T-helper 1 cell (primary cell): ENCODE results near the gene PRRT3.
"Not testable (repeated sequence)": the region's sequence is repeated elsewhere in the genome, so short reads cannot be mapped to it uniquely, and the experiment has no call there.

Experiments
- DNase-seq, 5 donors: peaks; one replicate each; pipeline ENCODE4 v3.0.0-alpha.2; 2012 to 2020

PRRT3 gene

DNA sequence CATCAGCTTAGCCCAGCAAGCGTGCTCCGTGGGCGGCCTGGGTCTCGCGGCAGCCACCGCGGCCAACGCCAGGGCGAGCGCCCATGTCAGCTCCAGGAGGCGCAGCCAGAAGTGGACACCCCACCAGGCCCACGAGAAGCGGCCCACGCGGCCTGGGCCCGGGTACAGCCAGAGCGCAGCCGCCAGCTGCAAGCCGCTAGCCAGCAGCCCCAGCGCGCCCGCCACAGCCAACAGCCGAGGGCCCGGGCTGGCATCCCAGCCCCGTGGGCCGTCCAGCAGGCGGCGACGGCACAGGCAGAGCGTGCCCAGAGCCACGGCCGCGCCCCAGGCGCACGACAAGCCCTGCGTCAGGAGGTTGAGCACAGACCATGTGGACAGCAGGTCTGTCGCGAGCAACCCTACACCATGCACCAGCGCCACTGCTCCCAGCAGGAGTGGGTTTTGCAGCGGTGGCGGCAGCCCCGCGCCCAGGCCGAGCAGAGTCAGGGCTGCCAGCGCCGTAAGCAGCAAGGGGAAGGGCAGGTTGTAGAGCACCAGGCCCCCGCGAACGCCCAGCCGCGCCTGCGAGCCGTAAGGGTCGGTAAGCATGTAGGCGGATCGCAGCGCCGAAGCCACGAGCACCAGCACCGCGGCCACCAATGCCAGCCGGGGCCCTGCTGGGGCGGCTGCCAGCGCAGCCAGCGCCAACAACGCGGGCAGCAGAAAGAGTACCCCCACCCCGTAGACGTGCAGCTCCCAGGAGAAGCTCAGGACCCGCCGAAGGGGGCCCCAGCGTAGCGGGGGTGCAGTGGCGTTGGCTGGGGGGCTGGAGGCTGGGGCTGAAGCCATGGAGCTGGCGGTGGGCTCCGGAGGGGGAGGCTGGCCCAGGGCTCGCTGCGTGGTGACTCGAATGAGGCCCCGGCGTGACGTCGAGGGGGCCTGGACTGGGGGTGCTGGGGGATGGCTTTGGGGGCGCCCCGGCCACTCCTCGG is 4.9 kb downstream of the PRRT3 start:
- no peak for DNase-seq

DNA sequence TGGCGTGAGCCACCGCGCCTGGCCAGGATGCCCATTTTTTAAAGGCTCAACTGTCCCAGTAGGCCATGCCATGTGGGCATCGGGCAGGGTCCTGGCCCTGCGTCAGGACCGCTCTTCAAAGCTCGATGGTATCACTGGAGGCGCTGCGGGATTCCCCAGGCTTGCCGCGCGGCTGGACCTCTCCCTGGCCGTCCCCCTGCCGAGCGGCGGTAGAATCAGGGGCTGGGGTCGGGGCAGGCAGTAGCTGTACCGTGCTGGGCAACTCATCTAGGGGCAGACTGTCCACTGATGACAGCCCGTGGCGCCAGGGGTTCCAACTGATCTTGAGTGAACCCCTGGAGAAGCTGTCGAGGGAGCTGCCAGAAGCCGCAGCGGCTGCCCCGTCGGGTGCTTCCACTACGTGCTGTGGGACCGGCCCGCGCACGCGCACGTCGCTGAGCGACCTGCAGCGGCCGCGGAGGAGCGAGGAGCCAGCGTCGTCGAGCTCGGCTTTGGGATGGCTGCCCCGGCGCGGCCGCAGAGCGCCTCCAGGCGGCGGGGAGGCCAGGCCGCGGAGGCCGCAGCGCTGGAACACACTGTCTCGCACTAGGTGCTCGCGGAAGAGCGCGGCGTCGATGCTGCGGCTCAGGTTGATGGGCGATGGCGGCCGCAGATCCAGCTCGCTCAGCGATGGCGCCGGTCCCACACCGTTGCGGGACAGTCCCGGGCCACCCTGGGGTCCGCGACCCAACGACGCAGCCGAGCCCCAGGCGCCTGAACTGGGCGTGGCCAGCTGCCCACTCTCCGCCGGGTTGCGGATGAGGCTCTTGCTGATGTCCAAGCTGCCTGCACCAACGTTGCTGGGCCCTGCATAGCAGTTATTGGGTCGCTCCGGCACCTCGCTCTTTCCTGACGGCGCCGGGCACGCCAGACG is 5.8 kb downstream of the PRRT3 start:
- peak; percentile 67 to 86 (median 74) for DNase-seq

DNA sequence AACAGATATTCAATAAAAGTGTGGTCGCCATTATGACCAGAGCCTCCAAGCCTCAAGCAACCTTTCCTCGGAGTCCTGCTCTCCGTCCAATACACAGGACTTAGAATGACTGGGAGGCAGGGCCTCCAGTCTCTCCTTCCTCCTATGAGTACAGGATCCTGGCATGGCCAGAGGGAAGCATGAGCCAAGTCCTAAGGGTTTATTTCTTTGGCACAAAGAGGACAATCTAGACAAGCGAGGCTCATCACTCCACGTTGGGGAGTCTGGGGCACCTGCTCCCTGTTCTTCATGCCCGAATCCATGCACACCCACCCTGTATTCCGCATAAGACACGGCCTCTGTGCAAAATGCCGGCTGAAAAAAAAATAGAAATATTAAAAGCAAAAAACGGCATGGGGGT is 6.8 kb downstream of the PRRT3 start:
- DNase-seq = no peak

DNA sequence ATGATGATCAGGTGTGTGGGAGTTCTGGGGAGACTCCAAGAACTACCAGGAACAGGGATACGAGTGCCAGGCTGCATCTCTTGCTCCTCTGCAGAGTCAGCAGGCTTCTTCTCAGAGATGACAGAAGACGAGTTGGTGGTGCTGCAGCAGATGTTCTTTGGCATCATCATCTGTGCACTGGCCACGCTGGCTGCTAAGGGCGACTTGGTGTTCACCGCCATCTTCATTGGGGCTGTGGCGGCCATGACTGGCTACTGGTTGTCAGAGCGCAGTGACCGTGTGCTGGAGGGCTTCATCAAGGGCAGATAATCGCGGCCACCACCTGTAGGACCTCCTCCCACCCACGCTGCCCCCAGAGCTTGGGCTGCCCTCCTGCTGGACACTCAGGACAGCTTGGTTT is 7.9 kb downstream of the PRRT3 start:
- no peak for DNase-seq

DNA sequence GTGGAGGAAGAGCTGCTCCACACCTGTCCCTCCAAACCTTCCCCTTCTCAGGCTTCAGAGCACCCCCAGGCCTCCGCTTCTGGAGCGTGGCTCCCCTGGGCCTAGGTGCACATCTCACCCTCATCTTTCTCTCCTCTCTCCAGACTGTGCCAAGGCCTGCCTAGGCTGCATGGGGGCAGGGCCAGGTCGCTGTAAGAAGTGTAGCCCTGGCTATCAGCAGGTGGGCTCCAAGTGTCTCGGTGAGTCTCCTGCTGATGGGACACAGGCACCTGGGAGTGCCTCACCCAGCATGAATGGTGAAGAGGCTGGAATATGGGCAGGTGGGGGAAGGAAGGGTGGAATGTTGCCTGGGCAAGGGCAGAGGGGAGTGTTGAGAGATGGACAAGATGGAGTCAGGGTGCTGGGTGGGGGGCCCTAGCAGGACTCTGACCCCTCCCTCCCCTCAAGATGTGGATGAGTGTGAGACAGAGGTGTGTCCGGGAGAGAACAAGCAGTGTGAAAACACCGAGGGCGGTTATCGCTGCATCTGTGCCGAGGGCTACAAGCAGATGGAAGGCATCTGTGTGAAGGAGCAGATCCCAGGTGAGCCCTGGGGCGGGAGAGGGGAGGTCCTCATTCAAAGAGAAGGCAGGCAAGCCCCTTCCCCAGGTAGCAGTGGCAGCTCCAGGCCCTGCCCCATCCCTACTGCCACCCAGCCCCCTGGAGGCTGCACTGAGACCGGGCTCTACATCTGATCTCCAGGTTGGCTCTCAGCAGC is 9.1 kb downstream of the PRRT3 start:
- DNase-seq = no peak

DNA sequence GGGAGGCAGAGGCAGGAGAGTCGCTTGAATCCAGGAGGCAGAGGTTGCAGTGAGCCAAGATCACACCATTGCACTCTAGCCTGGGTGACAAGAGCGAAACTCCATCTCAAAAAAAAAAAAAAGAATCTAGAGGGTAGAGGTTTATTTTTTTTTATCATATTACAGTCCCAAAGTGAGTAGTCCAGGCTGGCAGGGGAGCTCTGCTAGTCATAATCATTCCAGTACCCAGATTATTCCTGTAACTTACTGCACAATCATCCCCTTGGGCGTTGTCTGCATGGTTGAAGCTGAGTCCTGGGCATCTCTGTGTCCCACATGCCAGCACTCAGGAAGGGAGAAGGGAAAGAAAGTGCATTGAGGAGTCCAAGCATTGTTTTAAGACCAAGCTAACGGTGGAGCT is 10.0 kb downstream of the PRRT3 start:
- DNase-seq = no peak

DNA sequence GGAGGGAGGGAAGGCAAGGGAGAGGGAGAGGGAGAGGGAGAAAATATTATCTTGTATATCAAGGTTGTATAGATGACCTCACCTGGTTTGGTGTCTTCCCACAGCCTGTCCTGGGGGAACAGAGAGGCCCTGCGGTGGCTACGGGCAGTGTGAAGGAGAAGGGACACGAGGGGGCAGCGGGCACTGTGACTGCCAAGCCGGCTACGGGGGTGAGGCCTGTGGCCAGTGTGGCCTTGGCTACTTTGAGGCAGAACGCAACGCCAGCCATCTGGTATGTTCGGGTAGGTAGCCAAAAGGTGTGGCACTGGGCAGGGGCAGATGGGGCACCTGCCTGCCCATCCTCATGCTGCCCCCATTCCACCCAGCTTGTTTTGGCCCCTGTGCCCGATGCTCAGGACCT is 11.5 kb downstream of the PRRT3 start:
- DNase-seq = no peak

DNA sequence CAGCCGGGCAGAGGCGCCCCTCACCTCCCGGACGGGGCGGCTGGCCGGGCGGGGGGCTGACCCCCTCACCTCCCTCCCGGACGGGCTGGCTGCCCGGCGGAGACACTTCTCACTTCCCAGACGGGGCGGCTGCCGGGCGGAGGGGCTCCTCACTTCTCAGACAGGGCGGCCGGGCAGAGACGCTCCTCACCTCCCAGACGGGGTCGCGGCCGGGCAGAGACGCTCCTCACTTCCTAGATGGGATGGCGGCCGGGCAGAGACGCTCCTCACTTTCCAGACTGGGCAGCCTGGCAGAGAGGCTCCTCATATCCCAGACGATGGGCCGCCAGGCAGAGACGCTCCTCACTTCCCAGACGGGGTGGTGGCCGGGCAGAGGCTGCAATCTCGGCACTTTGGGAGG is 12.3 kb downstream of the PRRT3 start:
- not testable (repeated sequence) for DNase-seq

DNA sequence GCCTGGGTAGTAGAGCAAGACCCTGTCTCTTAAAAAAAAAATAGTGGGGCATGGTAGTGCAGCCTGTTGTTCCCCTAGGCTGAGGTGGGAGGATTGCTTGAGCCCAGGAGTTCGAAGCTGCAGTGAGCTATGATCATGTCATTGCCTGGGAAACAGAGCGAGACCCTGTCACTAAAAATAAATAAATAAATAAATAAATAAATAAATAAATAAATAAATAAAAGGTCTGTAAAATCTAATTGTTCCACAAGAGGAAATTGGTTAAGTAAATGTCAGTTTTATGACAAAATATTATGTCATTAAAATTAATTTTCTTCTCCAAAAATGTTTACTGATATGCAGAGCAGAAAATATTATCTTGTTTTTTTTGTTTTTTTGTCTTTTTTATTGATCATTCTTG is 13.2 kb downstream of the PRRT3 start:
- DNase-seq = no peak

DNA sequence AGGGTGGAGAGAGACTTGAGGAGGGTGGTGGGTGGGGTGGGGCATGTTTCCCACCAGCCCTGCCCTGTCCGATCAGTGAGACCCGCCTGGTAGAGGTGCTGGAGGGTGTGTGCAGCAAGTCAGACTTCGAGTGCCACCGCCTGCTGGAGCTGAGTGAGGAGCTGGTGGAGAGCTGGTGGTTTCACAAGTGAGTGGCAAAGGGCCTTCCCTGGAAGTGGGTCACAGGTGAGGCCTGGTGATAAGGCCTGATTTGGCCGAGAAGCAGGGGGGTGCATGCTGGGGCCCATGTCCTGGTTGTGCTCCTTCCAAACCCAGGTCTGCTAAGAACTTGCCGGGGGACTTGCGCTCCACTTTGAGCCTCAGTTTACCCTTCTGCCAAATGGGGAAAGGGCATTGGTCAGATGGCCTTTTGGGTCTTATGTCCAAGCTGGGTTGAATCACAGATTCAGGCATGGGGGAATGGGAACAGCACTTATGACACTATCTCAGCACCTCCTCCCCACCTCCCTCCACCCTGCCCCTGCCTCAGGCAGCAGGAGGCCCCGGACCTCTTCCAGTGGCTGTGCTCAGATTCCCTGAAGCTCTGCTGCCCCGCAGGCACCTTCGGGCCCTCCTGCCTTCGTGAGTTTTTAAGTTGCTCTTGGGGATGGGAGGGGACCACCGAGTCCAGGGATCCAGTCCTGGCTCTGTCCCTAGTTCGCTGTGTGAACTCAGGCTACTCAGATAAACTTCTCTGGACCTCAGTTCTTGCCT is 14.5 kb downstream of the PRRT3 start:
- DNase-seq = no peak

DNA sequence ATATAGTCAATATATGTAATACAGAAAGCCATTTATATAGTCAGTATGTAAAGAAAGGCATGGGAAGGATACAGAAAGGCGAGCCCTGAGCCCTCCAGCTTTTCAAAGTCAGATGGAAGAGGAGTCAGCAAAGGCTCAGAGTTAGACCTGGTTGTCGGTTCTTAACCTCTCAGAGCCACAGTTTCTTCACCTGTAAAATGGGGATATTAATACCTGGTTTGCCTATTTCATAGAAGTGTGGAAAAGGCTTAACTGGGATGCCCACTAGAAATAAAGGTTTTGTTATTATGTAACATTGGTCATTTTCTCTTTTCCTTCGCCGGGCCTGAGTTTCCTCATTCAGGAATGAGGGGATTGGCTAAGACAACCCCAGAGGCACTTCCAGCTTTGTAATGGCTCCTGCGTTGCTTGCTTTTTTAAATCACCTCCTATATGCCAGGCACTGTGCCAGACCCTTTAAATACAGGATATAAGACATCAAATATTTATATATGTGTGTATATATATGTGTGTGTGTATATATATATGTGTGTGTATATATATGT is 16.2 kb downstream of the PRRT3 start:
- no peak for DNase-seq

DNA sequence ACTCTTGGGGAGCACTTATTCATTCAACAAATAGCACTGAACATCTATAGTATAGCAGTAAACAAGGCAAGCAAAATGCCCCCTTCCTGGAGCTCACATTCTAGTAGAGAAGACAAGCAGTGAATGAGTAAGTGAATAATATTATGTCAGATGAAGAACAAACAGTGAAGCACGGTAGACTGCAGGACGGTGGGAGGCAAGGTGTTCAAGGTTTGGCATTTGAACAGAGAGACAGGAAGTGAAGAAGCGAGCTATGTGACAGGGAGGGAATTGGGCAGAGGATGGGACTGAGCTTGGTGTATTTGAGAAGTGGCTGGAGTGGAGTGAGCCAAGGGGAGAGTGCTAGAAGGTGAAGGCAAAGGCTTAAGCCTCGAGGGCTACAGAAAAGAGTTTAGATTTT is 17.2 kb downstream of the PRRT3 start:
- no peak for DNase-seq

DNA sequence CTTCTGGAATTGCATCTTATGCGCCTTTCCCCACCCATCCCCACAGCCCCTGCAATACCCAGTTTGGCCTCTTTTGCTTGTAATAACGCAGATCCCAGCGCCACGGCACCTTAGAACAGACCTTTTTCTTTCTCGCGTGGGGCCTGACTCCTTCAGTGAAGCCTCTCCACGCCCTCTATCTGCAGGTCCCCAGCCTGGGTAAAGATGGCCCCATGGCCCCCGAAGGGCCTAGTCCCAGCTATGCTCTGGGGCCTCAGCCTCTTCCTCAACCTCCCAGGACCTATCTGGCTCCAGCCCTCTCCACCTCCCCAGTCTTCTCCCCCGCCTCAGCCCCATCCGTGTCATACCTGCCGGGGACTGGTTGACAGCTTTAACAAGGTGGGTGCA is 18.0 kb downstream of the PRRT3 start:
- peak in 1 of 5 donors; percentile 16 for DNase-seq

DNA sequence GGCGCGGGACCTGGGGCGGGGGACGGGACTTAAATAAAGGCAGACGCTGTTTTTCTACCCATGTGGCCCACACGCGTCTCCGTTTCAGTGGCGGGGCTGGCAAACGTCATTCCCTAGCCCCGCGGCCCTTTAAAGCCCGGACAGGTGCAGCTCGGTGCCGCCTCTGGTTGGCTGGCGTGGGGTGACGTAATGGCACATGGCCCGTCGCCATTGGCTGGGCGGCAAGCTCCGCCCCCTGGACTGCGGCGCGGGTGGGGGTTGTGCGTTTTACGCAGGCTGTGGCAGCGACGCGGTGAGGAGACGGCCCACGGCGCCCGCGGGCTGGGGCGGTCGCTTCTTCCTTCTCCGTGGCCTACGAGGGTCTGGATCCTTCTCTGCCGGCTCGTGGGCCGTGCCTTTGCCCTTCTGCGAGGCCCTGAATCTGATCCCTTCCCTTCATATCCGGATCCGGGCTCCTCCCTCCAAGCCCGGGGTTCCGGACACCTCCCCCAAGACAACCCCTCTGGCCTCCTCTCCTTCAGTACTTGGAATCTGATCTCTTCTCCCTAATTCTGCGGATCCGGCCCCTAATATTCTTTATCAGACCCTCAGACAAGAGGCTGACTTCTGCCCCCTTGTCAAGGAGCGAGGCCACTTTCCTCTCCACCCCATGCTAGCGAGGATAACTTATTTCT is 18.5 kb downstream of the PRRT3 start, which contains the start of gene CRELD1:
Gene CRELD1, plus strand, starts transcription at position 274 of the 674 bp plus-strand sequence. CDS start 605 bp downstream, outside the sequence.
- DNase-seq = peak; percentile 92 to 97 (median 96)

DNA sequence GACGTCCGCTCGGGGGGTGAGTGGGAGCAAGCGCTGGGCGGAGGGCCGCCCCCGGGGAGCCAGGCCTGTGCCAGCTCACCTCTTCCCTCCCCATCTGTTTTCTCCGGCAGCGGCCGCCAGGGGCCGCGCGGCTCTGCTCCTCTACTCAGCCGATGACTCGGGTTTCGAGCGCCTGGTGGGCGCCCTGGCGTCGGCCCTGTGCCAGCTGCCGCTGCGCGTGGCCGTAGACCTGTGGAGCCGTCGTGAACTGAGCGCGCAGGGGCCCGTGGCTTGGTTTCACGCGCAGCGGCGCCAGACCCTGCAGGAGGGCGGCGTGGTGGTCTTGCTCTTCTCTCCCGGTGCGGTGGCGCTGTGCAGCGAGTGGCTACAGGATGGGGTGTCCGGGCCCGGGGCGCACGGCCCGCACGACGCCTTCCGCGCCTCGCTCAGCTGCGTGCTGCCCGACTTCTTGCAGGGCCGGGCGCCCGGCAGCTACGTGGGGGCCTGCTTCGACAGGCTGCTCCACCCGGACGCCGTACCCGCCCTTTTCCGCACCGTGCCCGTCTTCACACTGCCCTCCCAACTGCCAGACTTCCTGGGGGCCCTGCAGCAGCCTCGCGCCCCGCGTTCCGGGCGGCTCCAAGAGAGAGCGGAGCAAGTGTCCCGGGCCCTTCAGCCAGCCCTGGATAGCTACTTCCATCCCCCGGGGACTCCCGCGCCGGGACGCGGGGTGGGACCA is 19.2 kb downstream of the PRRT3 start:
- DNase-seq = peak; percentile 69 to 87 (median 83)

DNA sequence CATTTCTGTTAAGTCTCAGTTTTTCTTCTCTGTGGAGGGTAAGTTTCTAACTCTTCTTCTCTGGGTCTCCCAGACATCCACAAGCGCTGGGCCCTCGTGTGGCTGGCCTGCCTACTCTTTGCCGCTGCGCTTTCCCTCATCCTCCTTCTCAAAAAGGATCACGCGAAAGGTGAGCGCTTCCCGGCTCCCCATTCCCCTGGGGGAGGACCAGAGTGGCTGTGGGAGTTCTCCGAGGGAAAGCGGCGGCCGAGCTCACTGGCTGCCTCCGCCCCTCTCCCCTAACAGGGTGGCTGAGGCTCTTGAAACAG is 19.7 kb downstream of the PRRT3 start:
- DNase-seq = no peak

DNA sequence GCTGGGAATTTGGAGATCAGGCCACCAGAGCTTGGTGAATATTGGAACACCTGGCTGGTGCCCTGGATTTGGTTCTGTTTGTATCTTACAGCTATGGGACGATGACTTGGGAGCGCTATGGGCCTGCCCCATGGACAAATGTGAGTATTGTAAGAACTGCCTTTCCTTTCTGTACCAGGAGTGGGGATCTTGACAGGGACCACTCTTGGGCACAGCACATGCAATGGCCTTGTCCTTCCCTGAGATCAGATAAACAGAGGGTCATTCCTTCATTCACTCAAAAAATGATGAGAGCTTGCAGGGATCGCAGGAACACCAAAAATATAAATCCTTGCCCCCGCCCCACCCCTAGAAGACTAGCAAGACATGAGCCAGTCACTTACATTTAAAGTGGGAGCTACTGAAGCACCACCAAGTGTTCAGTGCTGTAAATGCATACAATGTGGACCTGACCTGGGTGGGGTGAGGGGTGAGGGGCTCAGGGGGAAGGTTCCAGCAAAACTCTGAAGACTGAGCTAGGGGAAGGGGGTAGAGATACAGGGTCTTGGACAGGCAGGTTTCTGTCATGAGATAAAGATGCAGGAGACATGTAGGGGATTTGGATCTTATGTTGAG is 21.3 kb downstream of the PRRT3 start:
- DNase-seq = no peak

DNA sequence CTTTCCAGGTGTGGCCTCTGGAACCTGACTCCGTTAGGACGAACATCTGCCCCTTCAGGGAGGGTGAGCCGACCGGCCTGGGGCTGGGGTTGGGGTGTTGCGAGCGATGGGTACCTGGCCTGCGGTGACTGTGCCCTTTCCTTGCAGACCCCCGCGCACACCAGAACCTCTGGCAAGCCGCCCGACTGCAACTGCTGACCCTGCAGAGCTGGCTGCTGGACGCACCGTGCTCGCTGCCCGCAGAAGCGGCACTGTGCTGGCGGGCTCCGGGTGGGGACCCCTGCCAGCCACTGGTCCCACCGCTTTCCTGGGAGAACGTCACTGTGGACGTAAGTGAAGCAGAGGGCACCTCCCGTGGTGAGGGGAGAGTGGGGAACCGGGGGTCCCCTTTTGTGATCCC is 24.1 kb downstream of the PRRT3 start:
- DNase-seq = no peak

DNA sequence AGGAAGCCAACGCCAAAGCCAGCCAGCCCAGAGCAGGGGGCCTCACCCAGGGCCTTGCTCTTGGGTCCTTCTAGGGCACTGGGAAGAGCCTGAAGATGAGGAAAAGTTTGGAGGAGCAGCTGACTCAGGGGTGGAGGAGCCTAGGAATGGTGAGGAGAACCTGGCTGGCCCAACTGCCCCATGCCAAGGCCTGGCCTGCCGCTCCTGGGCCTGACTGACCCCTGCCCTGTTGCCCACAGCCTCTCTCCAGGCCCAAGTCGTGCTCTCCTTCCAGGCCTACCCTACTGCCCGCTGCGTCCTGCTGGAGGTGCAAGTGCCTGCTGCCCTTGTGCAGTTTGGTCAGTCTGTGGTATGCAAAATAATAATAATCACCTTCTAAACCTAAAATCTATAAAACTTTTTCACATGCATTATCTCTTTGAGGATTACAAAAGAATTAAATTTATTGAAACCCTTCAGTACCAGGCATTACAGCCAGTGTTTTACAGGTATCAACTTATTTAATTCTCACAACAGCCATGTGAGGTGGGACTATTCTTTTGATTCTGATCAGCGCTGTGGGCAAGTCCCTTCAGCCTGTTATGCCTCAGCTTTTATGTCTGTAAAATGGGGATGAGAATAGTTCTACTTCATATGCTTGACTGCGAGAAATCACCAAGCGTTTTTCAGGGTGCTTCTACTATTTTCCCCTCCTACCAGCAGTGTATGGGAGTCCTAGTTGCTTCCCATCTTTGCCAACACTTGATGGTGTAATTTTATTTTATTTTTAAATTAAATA is 33.8 kb downstream of the PRRT3 start:
- DNase-seq = no peak
